Stimulated activated CD4-positive, alpha-beta T cell treated with anti-CD3 and anti-CD28 coated beads, Interleukin-2, amount 100 ng/mL, for 24 hours (primary cell): ENCODE results near the gene ZNF180.
A peak's percentile ranks its signal among the peaks of the same experiment; 100 is the strongest.
"Not testable (repeated sequence)": the region's sequence is repeated elsewhere in the genome, so short reads cannot be mapped to it uniquely, and the experiment has no call there.

Experiments used
- DNase-seq, 2 donors: peaks; one replicate each; pipeline ENCODE4 v3.0.0-alpha.2; 2020

ZNF180 gene

GRCh38 chr19:44499962-44500949 lies at the start of gene ZNF180:
TSS of gene ZNF180 (minus strand) at chr19:44500522. CDS start at chr19:44497334, 3,188 bp downstream.
- peak; percentile 95 to 96 for DNase-seq

- DNase-seq: no peak
Measured at GRCh38 chr19:44549507-44549906, 49.2 kb upstream of the ZNF180 start.

DNA sequence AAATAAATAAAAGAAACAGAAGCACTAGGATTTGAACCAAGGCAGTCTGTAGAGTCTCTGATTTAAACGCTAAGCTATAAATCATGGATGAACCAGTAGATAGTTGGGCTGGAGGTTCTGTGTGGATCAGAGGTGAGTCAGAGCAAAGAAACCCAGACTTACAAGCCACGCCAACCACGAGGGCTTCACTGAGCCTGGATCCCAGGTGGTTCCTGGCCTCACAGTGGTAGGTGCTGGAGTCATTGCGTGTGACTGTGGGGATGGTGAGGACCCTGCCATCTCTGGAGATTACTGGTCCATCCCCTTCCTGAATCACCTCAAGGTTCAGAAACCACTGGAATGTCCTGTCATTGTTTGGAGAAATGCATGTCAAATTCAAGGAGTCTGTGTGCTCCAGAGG lies 48.4 kb upstream of the ZNF180 start:
- no peak for DNase-seq

DNA sequence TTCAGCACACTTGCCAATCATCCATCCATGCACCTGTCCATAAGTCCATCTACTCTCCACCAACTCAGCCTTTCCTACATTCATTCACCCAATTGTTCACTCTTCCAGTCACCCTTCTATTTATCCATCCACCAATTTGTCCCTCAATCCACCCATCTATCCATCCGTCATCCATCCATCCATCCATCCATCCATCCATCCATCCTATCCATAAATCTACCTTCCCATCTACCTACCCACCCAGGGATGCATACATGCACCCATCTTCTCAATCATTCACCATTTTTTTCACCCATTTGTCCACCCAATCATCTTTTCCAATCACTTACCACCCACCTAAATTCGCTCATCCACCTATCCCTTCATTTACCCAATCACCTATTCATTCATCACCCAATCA lies 43.7 kb upstream of the ZNF180 start:
- DNase-seq: no peak

DNA sequence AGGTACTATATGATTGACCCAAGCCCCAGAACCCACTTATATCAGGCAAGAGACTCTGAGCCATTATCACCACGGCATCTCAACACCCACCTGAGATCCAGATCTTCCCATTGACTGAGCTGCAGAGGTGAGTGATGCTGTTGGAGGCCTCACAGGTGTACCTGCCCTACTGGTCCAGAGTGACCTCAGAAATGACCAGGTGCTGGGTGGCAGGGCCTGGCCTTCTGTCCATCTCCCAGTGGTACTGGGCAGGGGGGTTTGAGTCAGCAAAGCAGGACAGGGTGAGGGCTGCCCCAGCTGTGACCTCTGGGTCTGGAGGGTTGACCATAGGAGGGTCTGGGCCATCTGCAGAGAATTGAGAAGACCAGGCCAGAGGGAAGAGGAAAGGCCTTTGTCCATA lies 42.3 kb upstream of the ZNF180 start:
- DNase-seq: no peak

- no peak for DNase-seq
Measured at GRCh38 chr19:44540736-44541135, 40.4 kb upstream of the ZNF180 start.

GRCh38 chr19:44539991-44540390 lies 39.7 kb upstream of the ZNF180 start:
- DNase-seq: no peak

DNA sequence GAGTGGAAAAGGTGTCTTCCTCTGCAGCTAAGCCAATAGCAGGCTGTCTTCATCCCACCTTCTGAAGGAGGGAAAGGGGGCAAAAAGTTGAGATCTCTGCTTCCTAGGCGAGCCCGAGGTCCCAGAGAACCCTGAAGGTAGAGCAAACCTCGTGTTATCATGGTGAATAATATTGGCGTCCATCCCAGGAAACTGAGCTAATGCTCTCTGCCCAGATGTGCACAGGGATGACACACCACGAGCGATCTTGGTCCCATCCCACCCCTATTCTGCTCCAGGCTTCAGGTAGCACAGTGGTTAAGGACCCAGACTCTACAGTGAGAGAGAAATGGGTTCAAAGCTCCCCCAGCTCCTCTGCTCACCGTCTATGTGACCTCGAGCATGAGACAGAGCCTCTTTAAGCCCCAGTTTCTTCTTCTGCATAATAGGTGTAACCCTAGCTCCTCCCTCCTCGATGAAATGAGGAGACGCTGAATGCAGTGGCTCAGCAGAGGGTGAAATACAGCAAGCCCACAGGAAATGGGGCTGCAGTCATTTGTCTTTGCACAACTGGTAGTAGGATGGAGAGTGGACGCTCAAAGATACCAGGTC lies 39.0 kb upstream of the ZNF180 start:
- no peak for DNase-seq

GRCh38 chr19:44535361-44535760 lies 35.0 kb upstream of the ZNF180 start:
- not testable (repeated sequence) for DNase-seq

GRCh38 chr19:44532819-44533218 lies 32.5 kb upstream of the ZNF180 start:
- no peak for DNase-seq

GRCh38 chr19:44530777-44531176 lies 30.5 kb upstream of the ZNF180 start:
- no peak for DNase-seq

DNA sequence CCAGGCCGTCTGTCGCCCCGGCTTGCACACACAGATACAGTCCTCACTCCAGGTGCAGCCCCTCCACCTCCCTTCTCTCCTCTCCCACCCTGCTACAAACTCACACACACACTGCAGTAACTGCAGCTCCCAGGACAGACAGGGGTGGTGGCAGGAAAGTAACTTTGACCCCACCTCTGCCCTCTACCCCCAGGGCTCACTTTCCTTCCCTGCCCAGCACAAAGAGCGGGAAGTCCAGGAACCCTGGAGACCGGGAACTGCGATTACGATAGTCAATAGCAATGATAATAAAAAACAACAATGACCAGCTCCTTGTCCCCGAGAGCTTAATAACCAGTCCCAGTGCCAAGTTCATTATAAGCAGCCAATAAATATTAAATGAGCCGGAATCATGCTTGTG lies 29.2 kb upstream of the ZNF180 start, which contains the start of gene CEACAM20:
CEACAM20 (minus strand) TSS at position 140 of the 400 bp plus-strand sequence. CDS start 166 bp downstream, outside the sequence.
- DNase-seq: no peak

- no peak for DNase-seq
Measured at GRCh38 chr19:44527554-44527953, 27.2 kb upstream of the ZNF180 start.

GRCh38 chr19:44525721-44526430 lies 25.6 kb upstream of the ZNF180 start:
- DNase-seq: no peak

DNA sequence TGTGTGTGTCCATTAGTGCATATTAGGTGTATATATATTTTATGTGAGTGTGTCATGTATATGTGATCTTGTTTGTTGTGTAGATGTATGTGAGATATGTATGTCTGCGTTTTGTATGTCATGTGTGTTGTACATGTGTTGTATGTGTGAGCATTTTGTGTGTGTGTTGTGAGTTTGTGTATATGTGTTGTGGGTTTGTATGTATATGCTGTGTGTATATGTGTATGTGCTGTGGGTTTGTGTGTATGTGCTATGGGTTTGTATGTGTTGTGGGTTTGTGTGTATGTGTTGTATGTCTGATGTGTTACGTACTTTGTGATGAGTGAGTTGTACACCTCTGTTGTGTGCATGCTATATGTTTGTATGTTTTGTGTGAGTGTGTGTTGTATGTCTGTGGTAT lies 21.0 kb upstream of the ZNF180 start:
- no peak for DNase-seq

GRCh38 chr19:44517146-44517545 lies 16.8 kb upstream of the ZNF180 start:
- no peak for DNase-seq

- no peak for DNase-seq
Measured at GRCh38 chr19:44515907-44516306, 15.6 kb upstream of the ZNF180 start.

DNA sequence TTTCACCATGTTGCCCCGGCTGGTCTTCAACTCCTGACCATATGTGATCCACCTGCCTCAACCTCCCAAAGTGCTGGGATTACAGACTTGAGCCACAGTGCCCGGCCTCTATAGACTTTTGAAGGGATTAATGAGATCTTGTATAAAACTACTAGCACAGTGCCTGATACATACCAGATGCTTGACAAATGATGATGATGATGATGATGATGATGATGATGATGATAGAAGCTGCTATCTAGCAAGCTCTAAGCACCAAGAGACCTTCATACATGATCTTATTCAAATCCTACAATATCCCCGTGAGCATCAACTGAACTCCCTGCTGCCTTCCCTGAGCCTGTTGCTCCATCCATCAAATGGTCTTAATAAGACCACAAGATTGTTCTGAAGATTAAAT lies 14.7 kb upstream of the ZNF180 start:
- DNase-seq: no peak

DNA sequence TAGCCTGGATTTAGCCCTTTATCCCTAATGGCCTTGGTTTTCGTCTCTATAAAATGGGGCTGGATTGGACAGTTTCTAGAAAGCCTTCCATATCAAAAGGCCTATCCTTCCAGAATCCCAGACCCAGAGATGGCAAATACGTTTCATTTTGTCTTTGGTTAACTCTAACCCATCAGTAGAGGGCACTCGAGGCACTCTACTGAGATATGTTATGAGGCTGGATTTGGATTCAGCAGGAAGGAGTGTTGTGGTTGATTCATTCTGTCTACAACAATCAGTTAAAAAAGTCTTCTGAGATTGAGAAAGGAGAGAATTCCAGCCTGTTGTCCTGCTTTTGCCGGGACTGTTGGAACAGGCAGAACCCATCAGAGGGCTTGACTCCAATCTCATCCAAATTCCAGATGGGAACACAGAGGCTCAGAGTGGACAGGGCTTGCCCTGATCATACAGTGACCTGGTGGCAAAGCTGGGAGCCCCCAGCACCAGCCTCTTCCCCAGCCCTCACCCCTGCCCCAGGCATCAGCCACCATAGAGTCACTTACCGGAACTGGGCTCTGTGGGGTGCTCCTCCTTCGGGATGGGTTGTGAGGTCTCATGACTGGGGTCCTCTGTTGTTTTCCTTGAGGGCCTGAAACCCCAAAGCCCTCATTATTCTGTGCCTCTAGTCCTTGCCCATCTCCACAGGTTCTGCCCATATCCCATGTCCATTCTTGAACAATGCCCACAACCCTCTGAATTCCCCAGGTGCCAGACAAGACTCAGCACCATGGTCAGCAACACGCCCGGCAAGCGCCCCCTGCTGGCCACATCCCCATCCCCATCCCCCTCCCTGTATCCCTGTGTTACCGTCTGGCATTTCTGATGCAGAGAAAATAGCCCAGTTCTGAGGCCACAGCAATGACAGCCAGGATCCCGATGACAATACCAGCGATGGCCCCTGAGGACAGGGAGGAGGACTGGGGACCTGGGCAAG lies 12.3 kb upstream of the ZNF180 start:
- peak; percentile 31 to 59 for DNase-seq

DNA sequence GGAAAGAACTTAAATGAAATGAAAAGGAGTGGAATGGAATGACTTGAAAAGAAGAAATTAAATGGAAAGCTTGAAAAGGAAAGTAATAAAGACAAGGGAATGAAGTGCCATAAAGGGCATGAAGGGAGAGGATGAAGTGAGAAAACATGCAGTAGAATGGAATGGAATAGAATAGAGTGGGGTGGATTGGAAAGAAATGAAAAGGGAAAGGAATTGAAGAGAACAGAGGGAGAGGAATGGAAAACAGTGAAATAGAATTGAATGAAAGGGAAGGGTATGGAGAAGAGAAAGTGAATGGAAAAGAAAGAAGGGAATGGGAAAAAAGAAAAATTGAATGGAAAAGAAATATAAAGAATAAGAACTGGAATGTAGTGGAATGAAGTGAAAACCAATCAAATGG lies 9.2 kb upstream of the ZNF180 start:
- no peak for DNase-seq

- no peak for DNase-seq
Measured at GRCh38 chr19:44499559-44499958, 763 bp downstream of the ZNF180 start.

- no peak for DNase-seq
Measured at GRCh38 chr19:44498988-44499387, 1.3 kb downstream of the ZNF180 start.
